HG02588 (cell line): ENCODE data around the gene KIF1A.

ENCODE experiments used
- ATAC-seq: cut with Tn5 transposase; IDR thresholded peaks from one replicate; pipeline ENCODE4 v1.9.1; 2021; ENCODE audit warnings: mild to moderate bottlenecking, moderate library complexity; ENCODE audit not compliant: unreplicated experiment

Gene KIF1A

DNA sequence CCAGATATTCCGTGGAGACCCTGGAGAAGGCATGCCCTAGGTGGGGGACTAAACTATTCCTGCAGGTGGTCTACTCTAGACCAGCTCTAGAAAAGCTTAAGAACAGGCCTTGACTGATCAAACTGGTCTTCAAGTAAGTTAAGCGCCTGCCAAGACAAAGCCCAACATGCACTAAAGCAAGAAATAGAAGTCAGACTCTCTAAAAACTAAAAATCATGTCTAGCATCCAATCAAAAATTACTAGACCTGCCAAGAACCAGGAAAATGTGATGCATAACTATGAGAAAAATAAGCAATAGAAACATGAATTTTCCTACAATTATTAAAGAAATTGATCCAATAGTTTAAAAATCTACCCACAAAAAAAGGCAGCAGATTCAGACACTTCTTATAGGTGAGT is 13.6 kb downstream of the KIF1A start:
- no peak for ATAC-seq

DNA sequence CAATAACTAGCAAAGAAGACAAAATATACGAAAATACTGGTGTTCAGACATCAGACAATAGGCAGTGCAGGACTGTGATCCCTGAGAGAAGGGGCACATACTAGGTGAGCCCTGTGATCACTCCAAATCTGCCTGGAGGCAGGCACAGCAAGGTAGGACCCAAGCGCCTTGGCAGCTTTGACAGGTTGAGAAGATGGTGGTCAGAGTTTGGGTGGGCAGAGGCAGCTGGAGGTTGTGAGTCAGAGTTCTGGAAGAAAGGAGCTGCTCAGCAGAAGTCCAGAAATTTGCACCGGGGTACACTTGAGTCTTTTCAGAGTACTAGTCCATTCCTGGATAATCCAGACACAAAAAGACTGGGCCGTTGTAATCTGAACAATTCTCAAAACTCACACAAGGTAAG is 14.0 kb downstream of the KIF1A start:
- ATAC-seq: no peak

DNA sequence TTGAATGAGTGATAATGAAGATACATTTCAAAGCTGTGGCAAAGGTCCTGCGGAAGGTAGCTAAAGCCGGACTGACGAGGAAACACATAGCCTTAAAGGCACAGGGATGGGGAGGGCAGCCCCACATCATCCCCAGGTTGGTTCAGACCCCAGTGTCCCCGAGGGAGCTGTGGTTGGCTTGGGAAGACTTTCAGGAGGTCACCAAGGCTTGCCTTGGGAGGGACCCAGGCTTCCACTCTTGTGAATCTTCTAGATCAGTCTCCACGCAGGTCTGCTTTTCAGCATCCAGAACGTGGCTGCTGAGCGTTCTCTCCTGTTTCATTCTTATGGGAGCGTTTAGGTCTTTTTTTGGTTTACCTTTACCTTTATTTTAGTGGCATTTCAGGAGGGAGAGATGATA is 16.8 kb downstream of the KIF1A start:
- no peak for ATAC-seq

DNA sequence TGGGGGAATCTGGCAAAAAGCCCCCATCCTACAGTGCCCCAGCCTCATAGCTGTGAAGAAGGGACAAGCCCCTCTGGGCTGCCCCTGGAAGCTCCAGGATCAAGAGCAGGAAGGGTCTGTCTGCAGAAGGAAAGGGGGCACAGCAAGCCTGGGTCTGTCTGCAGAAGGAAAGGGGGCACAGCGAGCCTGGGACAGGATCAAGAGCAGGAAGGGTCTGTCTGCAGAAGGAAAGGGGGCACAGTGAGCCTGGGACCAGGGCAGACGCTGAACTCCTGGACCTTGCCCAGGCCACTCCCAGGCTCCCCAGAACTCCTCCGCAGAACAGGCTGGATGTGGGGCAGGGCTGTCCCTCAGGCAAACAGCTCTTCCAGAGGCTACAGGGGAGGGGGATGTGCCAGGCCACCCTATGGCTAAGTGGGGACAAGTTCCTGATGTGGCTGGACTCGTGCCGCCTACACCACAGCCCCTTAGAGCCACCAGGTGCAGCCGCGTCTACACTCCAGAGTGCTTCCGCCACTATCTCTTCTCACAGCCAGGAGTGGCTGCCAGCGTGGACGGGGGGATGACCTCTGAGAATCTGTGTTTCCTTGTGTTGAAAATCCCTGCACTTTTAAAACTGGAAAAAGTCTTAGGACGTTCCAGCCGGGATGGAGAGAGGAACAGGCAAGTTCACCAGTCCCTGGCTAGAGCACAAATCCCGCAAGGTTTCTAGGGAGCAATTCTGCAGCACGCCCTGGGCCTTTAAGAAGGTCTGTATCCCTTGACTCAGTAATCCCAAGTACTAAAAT is 20.8 kb downstream of the KIF1A start:
- ATAC-seq: no peak

DNA sequence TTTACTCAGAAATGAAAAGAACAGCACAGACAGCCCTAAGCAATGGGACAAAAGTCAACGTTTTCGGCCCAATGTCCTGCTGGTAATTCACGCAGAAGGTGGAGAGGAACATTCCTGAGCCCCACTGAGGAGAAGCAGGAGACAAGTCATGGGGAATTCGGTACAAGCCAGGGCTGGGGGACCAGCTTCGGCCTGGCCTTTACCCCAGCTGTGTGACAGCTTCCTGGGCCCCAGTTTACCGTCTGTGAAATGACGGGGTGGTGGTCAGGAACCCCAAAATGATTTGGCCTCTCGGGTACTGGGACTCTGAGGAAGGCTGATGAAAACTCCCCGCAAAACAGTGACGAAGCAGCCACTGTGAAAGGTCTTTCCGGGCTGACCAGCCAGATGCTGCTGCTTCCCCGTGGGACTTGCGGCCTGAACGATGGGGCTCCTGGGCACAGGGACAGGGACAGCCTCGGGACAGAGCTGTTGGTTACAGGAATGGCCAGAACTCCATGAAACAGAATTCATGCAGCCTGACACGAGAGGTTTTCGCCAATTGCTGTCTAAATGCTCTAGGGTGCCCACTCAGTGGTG is 21.6 kb downstream of the KIF1A start:
- ATAC-seq: no peak

DNA sequence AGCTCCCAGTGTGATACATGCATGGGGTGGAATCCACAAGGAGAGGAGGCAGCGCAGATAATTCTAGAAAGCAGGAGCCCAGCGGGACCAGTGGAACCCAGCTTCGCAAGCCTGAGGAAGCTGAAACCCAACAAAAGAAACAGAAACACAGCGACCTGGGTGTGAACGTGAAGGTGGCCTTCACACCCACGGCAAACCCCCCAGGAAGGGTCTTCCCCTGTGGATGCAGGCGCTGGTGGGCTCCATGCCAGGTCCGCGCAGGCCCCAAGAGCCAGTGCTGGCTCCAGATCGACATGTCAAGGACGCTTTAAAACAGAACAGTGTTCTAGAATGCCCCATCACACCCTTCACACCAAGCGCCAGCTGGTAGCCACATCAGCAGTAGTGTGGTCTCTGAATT is 22.1 kb downstream of the KIF1A start:
- no peak for ATAC-seq

DNA sequence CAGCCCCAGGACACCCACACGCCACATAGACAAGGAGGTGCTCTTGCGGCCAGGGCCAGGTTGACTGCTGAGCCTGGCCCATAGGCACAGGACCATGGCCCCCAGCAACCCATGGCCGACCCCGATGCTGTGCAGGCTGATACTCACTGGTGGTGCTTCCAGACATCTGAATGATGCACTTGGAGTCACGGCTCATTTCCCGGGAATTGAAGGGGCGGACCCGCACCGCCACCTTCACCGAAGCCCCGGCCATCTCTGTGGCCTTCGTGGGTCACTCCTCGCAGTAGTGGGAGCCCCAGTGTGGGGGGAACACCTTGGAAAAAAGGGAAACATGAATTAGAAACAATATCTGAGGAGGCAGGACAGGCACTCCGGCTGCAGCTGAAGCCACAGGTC is 22.5 kb downstream of the KIF1A start:
- ATAC-seq: no peak

DNA sequence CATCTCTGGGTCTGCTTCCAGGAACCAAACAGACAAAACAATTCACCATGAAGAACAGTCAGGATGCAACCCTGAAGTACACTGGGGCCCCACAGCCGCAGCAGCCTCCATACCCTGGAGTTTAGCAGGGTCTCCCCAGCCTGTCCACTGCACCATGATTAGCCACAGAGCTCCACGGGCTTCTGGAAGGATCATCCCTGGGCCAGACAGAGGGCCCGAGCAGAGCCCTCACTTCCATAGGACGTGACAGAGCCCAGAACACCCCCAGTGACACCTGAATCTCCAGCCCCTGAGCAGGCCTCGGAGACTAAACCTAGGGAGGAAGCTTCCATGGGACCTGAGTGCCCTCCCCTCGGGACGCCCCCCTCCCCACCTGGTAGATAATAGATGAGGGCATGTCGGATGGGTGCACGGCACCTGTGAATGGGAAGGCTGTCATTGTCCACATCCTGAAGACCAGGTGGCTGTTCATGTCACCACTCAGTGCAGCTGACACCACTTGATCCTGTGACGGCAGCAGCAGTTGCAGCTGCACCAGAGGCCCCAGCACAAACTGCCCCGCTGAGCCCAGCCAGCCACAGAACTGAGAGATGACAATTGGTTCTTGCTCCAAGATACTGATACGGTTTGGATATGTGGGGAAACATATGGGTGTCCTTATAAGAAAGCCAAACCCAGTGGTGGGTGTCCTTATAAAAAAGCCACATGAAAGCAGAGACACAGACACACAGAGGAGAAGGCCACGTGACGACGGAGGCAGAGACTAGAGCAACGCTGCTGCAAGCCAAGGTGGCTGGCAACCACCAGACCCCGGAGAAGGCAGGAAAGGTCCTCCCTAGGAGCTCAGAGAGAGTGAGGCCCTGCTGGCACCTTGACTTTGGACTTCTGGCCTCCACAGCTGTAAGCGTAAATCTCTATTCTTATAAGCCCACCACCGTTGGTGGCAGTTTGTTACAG is 23.2 kb downstream of the KIF1A start:
- no peak for ATAC-seq

DNA sequence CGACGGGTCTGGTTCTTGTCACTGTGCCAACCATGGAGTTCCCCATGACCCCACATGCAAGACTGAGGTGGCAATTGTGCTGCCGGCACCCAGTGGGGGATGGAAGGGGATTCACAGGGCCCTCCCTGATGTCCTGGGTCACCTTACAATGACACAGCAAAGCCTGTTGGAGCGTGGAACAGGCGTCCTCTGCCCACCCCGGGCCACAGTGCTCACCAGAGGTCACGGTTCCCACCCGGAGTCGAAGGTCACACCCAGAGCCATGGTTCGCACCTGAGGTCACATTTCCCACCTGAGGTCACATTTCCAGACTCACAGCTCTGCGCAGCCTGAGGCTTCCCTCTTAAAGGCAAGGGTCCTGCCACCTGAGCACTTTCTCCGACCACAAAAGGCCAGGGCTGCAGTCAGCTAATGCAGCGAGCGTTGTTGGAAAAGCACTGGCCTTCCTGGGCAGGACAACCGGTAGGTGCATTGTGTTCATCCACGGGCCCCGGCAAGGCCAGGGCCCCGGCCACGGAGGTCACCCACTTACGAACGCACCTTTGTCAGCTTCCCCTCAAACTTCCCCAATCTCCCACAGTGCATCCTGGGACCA is 24.0 kb downstream of the KIF1A start:
- ATAC-seq: no peak

DNA sequence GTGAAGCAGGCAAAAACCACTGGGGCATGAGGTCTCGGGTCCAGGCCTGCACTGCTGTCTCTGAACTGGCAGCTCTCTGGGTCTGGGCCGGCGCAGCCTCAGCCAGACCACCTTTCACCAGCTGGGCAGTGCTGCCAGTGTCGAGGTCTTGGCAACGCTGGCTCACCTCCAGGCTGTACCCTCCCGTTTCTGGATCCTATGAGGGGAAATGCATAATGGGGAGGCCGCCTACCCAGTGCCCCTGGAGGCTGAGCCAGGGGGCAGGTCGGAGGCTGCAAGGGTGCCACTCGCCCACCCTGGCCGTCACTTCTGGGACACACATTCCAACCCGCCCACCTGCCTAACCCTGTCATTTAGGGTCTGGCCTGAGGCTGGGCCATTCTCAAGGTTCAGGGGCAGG is 24.6 kb downstream of the KIF1A start:
- ATAC-seq: no peak

DNA sequence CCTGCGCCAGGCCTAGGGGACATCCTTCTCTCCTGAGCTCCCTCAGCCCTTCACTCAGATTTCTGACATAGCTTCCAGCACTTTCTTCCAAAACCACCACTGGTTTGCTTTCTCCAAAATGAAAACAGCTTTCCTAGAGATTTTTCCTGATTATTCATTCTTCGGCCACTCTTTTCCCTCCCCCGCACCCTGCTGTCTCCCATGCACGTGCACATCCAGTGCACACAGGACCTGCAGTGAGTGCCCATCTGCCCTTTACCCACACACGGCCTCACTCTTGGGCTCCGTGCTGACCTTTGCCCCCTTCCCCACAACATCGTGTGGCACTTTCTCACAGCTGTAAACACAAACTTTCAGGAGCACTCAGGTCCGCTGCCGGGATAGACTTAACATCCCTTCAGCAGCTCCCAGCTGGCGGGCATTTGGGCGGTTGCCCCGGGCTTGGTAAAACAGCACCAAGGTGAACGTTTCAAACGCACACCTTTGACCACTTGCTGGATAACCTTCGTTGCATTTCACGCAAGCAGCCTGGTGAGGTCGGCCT is 25.8 kb downstream of the KIF1A start:
- ATAC-seq: no peak

DNA sequence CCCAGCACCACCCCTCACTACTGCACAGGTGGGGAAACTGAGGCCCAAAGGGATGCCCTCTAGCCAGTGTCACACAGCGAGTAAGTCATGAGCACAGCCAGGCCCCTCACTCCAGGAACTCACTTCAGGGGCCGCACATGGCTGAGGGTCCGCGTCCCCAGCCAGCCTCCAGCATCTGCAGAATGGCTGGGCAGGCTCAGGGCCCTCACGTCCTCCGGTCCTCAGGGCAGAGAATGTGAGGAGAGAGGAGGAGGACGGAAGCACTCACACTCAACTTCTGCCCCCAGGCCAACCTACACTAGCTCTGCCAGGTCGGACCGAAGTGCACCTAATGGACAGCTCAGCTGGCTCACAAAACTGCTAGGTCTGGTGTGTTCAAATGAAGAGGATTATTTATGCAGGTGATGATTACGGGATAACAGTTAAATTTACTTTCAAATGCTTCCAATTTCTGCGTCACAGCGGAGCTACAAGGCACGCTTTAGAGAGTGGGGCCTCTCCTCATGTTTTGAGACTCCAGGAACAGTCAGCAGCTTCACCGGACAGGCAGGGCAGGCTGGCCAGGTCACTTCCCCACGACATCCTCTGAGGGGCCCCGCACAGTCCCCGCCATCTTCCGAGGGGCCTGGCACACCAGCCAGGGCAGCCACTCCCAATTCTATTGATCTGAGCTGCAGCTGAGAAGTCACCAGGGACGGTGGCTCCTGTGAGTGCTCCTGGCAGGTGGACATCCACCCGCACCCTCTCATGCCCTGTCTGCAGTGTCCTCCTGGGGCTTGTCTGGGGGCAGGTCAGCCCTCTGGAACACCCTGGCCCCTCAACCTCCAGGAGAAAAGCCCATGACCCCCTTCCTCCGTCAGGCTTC is 26.5 kb downstream of the KIF1A start:
- ATAC-seq: no peak

DNA sequence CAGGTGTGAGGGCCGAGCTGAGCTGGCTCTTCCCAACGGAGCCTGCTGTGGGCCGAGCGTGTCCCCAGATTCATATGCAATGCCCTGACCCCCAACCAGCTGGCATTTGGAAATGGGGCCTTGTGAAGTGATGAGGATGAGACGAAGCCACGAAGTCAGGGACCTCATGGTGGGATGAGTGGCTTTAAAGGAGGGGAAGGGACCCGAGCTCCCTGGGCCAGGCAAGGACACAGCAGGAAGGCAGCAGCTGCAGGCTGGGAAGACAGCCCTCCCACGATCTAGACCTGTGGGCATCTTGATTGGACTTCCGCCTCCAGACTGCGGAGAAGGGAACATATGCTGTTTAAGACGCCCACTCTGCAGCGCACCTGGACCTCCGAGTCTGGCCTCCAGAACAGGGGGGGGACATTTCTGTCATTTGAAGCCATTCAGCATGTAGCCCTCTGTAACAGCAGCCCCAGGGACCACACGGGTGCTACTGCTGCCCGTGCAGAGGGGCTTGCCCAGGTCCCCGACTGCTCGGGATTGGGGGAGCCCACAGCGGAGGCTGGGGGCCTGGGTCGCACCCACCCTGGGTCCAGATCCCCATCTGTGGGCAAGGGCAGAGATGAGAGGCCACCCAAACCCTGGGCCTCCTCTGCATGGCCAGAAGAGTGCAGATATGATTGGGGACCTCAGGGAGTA is 27.2 kb downstream of the KIF1A start:
- ATAC-seq: no peak

DNA sequence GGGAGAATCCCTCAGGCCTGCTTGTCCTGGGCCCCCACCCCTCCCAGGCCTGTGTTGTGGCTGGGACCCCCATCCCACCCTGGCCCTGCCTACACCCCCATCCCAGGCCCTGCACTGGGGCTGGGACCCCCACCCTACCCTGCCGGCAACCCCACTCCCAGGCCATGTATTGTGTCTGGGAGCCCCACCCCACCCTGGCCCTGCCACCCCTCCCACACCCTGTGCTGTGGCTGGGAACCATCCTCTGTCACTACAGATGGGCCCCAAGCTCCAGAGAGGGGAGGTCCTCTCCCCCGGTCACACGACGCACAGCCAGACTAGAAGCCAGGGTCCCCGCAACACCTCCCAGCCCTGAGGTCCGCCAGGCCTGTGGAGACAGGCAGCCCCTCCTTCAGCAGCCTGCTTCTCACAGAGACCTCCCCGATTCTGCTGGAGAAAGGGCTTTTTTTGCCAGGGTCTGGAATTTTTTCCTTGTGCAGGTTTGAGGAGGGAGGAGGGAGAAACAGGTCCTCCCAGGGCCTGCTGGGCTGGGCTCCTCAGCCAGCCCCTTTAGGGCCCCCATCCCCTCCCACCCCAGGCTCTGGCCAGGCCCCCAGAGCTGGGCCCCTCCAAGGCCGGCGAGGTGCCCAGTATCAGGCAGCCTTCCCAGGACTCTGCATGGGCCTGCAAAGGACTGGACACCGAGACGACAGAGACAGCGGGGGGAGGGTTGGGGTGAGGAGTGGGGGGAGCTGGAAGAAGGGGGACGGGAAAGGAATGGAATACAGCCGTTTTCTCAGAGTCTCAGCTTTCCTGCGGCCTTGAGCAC is 28.0 kb downstream of the KIF1A start:
- ATAC-seq: no peak

DNA sequence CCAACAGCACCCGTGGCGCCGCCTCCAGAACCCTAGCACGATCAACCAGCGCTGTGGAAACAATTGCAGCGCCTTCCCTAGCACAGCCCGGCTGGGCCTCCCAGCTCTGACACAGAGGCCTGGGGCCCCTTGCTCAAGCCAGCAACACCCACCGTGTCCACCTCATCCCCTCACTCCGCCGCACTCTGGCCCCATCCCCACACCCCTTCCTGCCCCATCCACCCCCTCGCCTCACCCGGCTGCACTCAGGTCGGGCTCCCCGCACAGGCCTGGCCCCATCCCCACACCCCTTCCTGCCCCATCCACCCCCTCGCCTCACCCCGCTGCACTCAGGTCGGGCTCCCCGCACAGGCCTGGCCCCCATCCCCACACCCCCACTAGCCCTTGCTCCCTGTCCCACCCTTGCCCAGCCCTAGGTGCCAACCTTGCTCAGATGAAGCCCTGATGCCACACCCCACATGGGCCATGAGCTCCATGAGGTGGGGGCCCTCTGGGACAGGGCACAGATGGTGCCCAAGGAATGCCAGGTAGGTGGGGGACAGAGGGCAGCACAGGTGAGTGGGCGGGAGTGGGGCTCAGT is 28.7 kb downstream of the KIF1A start:
- ATAC-seq: no peak

DNA sequence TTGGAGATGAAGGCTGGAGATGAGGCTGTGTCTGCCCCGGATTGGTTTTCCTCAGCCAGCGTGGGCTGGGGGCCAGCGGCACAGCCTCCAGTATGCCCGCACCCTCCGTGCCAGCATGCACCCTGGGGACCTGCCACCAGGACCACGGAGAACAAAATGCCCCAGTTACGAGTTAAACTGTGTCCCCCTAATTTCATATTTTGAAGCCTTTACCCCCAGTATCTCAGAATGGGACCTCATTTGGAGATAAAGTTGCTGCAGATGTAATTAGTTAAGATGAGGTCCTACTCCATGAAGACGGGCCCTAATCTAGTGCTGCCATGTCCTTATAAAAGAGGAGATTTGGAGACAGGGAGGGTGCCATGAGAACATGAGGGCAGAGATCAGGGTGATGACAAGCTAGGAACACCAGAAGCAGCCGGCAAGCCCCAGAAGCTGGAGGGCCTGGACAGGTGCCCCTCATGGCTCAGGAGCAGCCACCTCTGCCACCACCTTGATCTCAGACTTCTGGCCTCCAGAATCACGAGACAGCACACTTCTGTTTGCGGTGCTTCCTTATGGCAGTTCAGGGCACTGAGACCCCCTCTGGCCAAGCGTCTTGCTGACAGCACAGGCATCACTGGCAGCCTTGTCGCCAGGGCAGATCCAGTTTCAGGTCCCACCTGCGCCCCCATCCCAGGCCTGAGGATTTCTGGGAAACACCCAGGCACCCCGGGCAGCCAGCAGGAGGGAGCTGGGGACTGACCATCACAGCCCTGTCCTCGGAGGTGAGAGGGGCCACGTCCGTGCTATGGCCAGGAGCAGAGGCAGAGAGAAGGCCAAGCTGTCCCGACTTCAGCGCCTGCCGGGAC is 29.4 kb downstream of the KIF1A start:
- no peak for ATAC-seq
